ELR (cell line): ENCODE measurements around the gene SLC12A6.
"Not testable (repeated sequence)": the region's sequence is repeated elsewhere in the genome, so short reads cannot be mapped to it uniquely, and the experiment has no call there.

Experiments used
- DNase-seq: peaks from one replicate; pipeline ENCODE4 v3.0.0-alpha.2; 2015; ENCODE audit warnings: low read depth

Gene SLC12A6

DNA sequence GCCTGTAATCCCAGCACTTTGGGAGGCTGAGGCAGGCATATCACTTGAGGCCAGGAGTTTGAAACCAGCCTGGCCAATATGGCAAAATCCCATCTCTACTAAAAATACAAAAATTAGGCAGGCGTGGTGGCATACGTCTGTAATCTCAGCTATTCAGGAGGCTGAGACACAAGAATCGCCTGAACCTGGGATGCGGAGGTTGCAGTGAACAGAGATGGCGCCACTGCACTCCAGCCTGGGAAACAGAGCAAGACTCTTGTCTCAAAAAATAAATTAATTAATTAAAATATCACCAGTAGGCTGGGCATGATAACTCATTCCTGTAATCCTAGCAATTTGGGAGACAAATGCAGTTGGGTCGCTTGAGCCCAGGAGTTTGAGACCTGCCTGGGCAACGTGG is 144.3 kb downstream of the SLC12A6 start:
- not testable (repeated sequence) for DNase-seq

DNA sequence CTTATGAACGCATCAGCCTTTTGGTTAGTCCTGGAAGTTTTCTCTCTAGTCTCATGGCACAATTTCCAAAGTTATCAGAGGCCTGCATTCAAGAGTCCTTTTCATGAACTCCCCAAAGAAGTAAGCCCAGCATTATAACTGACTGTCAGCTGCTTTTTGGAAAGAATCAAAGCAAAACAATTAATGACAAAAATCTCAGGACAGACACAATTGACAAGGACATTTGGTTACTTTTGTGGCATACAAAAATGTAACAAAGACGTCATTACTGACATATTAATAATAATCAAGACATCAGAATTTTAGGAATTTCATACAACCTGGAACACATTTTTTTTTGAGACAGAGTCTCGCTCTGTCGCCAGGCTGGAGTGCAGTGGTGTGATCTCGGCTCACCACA is 148.9 kb downstream of the SLC12A6 start:
- DNase-seq = no peak

DNA sequence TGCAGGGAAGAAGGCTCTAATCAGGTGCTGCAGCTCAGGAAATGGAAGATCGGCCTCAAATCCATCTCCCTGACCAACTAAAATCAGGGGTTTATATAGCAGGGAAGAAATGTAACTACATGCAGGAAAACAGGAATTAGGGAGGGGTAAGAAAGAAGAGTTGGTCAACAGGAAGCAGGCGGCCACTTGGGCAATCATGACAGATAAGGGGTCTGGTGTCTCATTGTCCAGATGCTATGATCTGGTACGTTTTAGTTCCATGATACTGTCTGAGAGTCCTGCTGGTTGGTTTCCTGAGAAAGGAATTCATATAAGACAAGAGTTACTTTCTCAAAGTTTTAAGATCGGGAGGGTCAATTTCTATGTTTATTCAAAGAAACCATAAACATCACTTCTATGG is 151.9 kb downstream of the SLC12A6 start:
- no peak for DNase-seq

DNA sequence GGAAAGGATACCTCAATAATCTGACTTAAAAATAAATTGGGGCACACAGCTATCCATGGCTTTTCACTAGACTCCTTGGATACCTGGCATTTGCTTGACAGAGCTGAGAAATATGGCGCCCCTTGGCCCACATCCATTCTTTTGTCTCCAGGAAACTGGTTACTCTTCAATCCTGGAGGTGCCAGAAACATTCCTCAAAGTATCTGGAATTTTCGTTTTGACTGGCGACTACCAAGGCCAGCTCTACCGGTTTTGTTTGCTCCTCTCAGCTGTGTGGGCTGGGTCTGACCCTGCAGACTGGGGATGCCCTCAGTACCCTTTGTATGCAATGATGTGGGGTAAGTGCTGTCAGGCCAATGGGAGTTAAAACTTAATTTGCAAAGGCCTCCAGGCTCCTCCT is 154.6 kb downstream of the SLC12A6 start:
- DNase-seq = no peak
